Activated CD4-positive, alpha-beta memory T cell treated with anti-CD3 and anti-CD28 coated beads for 36 hours (primary cell): ENCODE measurements around the gene NPLOC4. TPM values are rescaled to one million over a fixed set of nuclear protein-coding genes. Genes with fewer than 3 reads are reported as not detected.

Experiments used
- CTCF ChIA-PET: fragments of 350-600 bp; sonication (Branson Sonifier 250); formaldehyde crosslinking; loops from one replicate; lab custom pipeline; 2021; ENCODE audit warnings: antibody characterized with exemption, inconsistent platforms; lab: Charles Lee
- POLR2A ChIA-PET: fragments of 350-600 bp; sonication (Branson Sonifier 250); formaldehyde crosslinking; loops from one replicate; lab custom pipeline; 2021; ENCODE audit warnings: antibody characterized with exemption; lab: Charles Lee
- DNase-seq: peaks from one replicate; pipeline ENCODE4 v3.0.0-alpha.2; 2020
- H3K27ac Mint-ChIP-seq: one replicate; pipeline ENCODE4 v1.8.0; 2021; ENCODE audit warnings: mixed read lengths
- H3K27me3 Mint-ChIP-seq: one replicate; pipeline ENCODE4 v1.8.0; 2021; ENCODE audit warnings: mixed read lengths
- H3K36me3 Mint-ChIP-seq: one replicate; pipeline ENCODE4 v1.8.0; 2021; ENCODE audit warnings: mixed read lengths
- H3K4me1 Mint-ChIP-seq: one replicate; pipeline ENCODE4 v1.8.0; 2021; ENCODE audit warnings: low read depth, mixed read lengths
- H3K4me3 Mint-ChIP-seq: one replicate; pipeline ENCODE4 v1.8.0; 2021; ENCODE audit warnings: mild to moderate bottlenecking, mixed read lengths
- H3K9me3 Mint-ChIP-seq: one replicate; pipeline ENCODE4 v1.8.0; 2021; ENCODE audit warnings: mixed read lengths
- intact Hi-C: fragments of 100-400 bp; cut with micrococcal nuclease; formaldehyde crosslinking; loops from one replicate; pipeline ENCODE4 v1.15.1; 2023
- total RNA-seq, 2 experiments: library from RNA; stranded (reverse); gene quantifications; one replicate each; pipeline ENCODE4 v1.2.3, GENCODE V29; 2021

Gene NPLOC4
- total RNA-seq, result 10 to 100 TPM; 78.4 to 93.2 TPM

DNA sequence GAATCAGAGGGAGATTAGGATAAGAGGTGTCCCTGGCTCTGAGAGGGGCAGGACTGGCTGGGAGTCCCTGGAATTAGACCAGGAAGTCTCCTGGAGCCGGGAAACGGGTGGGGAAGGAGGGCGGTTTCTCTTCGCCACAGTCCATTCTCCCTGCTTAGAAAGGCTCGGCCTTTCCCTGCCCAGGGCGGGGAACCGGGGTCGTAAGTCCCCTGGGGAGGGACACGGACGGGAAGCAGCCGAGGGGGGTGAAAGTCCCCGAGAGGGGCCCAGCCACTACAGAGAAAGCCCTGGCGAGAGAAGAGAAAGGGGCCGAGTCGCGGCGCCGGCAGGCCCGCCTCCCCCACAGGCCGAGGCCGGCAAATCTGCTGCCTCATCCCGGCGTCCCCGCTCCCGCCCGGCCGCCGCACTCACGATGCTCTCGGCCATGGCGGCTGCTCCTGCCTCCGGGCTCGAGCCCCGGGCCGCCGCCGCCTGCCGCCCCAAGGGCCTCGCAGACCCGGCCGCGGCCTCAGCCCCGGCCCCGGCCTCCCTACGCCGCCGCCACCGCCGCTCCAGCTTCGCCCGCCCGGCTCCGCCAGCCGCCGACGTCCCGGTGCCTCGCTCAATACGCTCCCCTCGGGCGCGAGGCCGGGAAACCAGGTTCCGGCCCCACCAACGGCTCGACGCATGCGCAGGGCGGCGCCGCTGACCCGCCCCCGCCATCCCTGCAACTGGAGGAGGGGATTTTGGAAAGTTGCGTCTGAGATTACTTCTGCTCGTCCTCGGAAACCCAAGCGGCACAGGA, at the start of gene NPLOC4, which contains the start of gene TSPAN10:
NPLOC4 (minus strand) TSS at position 608 of the 784 bp plus-strand sequence; CDS start at position 426, 182 bp downstream.
TSPAN10 (plus strand) TSS at position 692 of the 784 bp plus-strand sequence. CDS start 5,217 bp downstream, outside the sequence.
- Mint-ChIP-seq H3K9me3 (no peaks in the 10 kb centered on the region), H3K4me3 (peak within 1 kb of the TSS; percentile 95), H3K27ac (peak within 1 kb of the TSS; percentile 82), H3K36me3 (peaks cover 6% of the 10 kb centered on the region), H3K27me3 (no peaks in the 10 kb centered on the region), H3K4me1 (peaks cover 27% of the 10 kb centered on the region)
- CTCF ChIA-PET, result interaction anchor here (0.9 kb wide), 1 partner anchor 384 kb away, joined by 3 read pairs; no protein-coding TSS in a partner anchor
- DNase-seq, result peak; percentile 88
- POLR2A ChIA-PET, result interaction anchor here (0.6 to 1.3 kb wide), 4 partner anchors 29 to 128 kb away, joined by 4 to 8 read pairs (median 4); partner anchors contain the start of genes ARL16, CCDC137, HGS and OXLD1
- intact Hi-C loops, result loop anchor here (2.0 kb wide), 1 partner anchor 28 kb away; no protein-coding TSS in a partner anchor

DNA sequence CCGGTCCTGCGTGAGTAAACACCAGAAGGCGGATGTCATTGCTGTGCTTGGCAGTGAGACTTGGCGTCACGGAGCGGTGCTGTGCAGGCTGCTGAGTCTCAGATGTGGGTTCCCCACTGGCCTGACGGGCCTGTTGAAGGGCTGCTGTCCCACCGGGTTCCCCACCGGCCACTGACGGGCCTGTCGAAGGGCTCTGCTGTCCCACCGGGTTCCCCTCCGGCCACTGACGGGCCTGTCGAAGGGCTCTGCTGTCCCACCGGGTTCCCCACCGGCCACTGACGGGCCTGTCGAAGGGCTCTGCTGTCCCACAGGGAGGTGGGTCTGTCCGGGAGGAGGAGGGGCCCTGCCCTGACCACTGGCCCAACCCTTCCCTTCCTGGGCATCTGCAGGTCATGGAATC, 49.7 kb upstream of the NPLOC4 start:
- Mint-ChIP-seq H3K4me1 (peaks cover 32% of the 10 kb centered on the region), H3K9me3 (no peaks in the 10 kb centered on the region), H3K27me3 (peaks cover 2% of the 10 kb centered on the region), H3K27ac (no peak overlapping the region), H3K4me3 (no peak overlapping the region), H3K36me3 (peaks cover 47% of the 10 kb centered on the region)
- ChIA-PET CTCF (interaction anchor here (1.3 kb wide), 1 partner anchor 9 kb away, joined by 3 read pairs; no protein-coding TSS in a partner anchor), POLR2A (no interaction called here)
- intact Hi-C loops, result no loop called here
- DNase-seq, result no peak

DNA sequence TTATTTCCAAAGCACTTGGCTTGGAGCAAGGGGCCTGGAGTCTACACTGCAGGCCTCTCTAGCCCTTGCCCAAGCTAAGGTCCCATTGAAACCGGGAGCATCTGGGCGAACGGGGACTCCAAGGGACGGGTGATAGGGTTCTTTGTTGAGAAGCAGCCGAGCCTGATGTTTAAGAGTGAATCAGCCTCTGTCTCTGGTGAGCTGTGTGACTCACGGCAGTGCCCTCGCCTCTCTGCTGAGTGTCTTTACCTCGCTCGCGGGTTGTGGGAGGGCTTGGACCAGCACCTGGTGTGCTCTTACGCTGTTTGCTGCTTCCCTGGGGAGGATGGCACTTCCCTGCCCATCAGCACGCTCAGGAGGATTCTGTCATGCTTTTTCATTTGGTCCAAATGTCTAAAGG, 48.2 kb upstream of the NPLOC4 start:
- CTCF ChIA-PET, result interaction anchor here (1.0 to 2.0 kb wide), 4 partner anchors 10 to 84 kb away, joined by 3 to 5 read pairs (median 4); no protein-coding TSS in a partner anchor
- peak; percentile 73 for DNase-seq
- H3K9me3 Mint-ChIP-seq, result no peaks in the 10 kb centered on the region
- intact Hi-C loops, result loop anchor here (2.0 kb wide), 1 partner anchor 18 kb away; the partner anchor contains the start of gene MRPL12
- H3K4me3 Mint-ChIP-seq, result peak overlapping the region; percentile 86
- H3K36me3 Mint-ChIP-seq, result peaks cover 40% of the 10 kb centered on the region
- H3K27ac Mint-ChIP-seq, result peak overlapping the region; percentile 86
- POLR2A ChIA-PET, result interaction anchor here (0.6 to 4.4 kb wide), 6 partner anchors 11 to 206 kb away, joined by 3 to 54 read pairs (median 8); partner anchors contain the start of genes ALYREF, CCDC137, MRPL12 and OXLD1
- H3K27me3 Mint-ChIP-seq, result peaks cover 2% of the 10 kb centered on the region
- peaks cover 32% of the 10 kb centered on the region for H3K4me1 Mint-ChIP-seq

DNA sequence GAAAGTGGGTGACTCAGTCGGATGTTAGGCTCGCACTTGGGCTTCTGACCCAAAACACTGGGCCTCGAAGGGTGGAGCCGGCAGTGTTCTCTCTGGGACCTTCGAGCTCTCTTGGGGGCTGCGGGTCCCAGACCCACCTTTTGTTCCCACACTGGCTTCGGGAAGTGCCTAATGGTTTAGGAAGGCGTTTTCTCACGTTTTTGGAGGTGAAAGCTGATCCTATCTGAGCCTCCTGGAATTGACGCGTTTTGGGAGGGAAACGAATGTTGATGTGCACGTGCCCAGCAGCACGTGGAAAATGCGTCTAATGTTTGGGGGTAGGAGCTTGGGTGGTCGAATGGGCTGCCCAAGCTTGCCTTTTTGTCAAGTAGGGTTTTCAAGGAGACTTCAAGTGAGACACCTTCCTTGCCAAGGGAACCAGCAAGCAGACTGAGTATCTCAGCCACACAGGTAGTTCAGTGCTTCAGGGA, 47.6 kb upstream of the NPLOC4 start:
- Mint-ChIP-seq H3K4me3 (peak overlapping the region; percentile 86), H3K4me1 (peaks cover 32% of the 10 kb centered on the region), H3K9me3 (no peaks in the 10 kb centered on the region), H3K27me3 (peaks cover 2% of the 10 kb centered on the region), H3K36me3 (peaks cover 34% of the 10 kb centered on the region), H3K27ac (peak overlapping the region; percentile 86)
- ChIA-PET POLR2A (interaction anchor here (0.7 to 4.4 kb wide), 6 partner anchors 12 to 175 kb away, joined by 3 to 54 read pairs (median 10); partner anchors contain the start of genes CCDC137, MCRIP1, MRPL12 and OXLD1), CTCF (interaction anchor here (1.0 to 2.0 kb wide), 4 partner anchors 9 to 133 kb away, joined by 3 to 13 read pairs (median 4); partner anchors contain the start of genes FAAP100 and MRPL12)
- peak; percentile 47 for DNase-seq
- intact Hi-C loops, result loop anchor here (2.0 kb wide), 1 partner anchor 18 kb away; the partner anchor contains the start of gene MRPL12

DNA sequence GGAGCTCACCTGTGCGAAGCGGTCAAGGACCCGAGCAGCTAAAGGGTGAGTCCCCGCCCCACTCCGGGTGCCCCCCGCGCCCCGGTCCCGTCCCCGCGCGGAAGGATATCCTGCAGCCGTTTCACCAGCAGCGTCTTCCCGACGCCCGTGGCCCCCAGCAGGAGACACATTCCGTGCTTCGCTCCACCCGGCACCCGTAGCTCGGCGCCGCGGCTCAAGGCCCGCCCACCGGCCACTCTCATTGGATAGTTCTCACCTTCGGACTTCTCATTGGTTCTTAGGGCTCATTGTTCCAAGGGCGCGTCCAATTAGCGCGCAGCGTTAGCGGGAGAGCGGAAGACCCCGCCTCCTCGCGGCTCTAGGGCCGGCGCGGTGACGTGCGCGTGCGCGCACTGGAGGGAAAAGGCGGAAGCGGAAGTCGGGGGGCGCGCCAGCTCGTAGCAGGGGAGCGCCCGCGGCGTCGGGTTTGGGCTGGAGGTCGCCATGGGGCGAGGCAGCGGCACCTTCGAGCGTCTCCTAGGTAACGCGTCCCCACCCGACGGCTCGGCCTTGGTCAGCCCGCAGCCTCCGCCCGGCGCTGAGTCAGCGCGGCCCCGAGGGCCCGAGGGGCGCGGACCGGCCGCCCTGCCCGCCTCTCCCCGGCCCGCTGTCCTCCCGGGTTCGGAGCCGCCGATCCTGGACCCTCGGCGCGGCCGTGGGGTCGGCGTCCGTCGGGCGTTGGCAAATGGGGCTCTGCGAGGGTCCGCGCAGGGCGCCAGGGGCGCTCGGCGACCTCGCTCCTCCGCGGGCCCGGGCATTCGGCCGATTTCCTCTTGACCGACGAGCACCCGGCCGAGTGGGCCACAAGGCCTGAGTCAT, 46.9 kb upstream of the NPLOC4 start, which contains the start of the genes ARL16 and HGS:
ARL16 (minus strand) TSS at position 214 of the 858 bp plus-strand sequence; CDS start at position 170, 44 bp downstream.
HGS (plus strand) TSS at position 428 of the 858 bp plus-strand sequence; CDS start at position 484, 56 bp downstream.
- Mint-ChIP-seq H3K4me3 (peak within 1 kb of the TSS; percentile 86), H3K9me3 (no peaks in the 10 kb centered on the region), H3K36me3 (peaks cover 29% of the 10 kb centered on the region), H3K27ac (peak within 1 kb of the TSS; percentile 86), H3K27me3 (peaks cover 2% of the 10 kb centered on the region), H3K4me1 (peaks cover 32% of the 10 kb centered on the region)
- ChIA-PET CTCF (interaction anchor here (1.0 to 2.0 kb wide), 5 partner anchors 9 to 188 kb away, joined by 3 to 13 read pairs (median 4); partner anchors contain the start of genes FAAP100 and MRPL12), POLR2A (interaction anchor here (0.8 to 4.4 kb wide), 13 partner anchors 13 to 254 kb away, joined by 3 to 54 read pairs (median 4); partner anchors contain the start of genes CCDC137, MCRIP1, MRPL12 and NPLOC4)
- peak; percentile 99 for DNase-seq
- intact Hi-C loops, result loop anchor here (1.0 to 2.0 kb wide), 3 partner anchors 18 to 176 kb away; partner anchors contain the start of genes CCDC137, MRPL12, OXLD1 and P4HB

DNA sequence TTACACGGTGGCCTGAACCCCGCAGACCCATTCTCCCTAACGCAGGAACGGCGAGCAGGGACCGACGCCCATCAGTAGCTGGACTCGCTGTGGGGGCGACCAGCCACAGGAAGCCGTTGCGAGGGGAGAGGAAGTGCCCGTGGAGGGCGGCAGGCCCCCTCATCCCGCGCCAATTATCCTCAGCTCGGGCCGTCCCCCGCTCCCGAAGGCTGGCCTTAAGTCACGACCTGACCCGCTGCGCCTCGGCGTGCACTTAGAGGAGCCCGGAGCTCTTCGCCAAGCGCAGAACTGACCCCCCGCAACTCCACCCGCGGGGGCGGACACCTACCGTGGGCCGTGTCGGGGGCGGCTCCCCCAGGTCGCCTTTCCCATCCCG, 46.3 kb upstream of the NPLOC4 start:
- H3K4me3 Mint-ChIP-seq, result peak overlapping the region; percentile 86
- H3K27ac Mint-ChIP-seq, result peak overlapping the region; percentile 39
- H3K9me3 Mint-ChIP-seq, result no peaks in the 10 kb centered on the region
- ChIA-PET POLR2A (interaction anchor here (0.8 to 4.4 kb wide), 13 partner anchors 12 to 255 kb away, joined by 3 to 54 read pairs (median 4); partner anchors contain the start of genes CCDC137, MCRIP1, MRPL12 and NPLOC4), CTCF (interaction anchor here (1.5 to 2.0 kb wide), 4 partner anchors 8 to 189 kb away, joined by 3 to 13 read pairs (median 4); partner anchors contain the start of gene MRPL12)
- intact Hi-C loops, result loop anchor here (1.0 kb wide), 2 partner anchors 17 to 177 kb away; partner anchors contain the start of genes CCDC137, OXLD1 and P4HB
- peaks cover 30% of the 10 kb centered on the region for H3K4me1 Mint-ChIP-seq
- peaks cover 26% of the 10 kb centered on the region for H3K36me3 Mint-ChIP-seq
- DNase-seq, result no peak
- H3K27me3 Mint-ChIP-seq, result peaks cover 2% of the 10 kb centered on the region

DNA sequence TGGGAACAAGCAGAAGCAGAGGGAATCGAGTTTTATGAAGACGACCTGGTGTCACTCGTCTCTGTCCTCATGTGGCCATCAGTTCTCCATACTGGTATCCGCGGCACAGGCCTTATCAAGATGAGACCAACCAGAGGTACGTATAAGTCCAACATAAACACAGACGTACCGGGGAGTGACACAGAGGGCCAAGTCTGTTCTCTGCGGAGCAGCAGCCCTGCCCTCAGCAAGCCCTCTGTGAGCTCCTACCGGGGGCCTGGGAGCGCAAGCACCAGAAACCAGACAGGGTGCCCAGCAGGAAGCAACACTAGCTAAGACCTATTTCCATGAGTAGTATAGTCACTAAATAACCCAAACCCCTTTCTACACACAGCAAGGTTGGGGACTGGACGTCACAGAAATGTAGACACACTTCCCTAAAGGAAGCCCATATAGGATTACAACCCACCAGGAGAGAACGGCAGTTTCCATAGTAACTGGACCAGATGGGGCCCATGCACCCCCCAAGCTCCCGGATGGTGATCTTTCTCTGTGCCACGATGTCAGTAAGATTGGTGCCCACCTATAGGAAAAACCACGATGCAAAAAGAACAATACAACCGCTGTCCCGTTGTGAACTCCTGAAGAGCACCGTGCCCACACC, 45.8 kb upstream of the NPLOC4 start:
- no peak for DNase-seq
- ChIA-PET POLR2A (interaction anchor here (0.8 to 4.4 kb wide), 11 partner anchors 12 to 255 kb away, joined by 3 to 54 read pairs (median 5); partner anchors contain the start of genes CCDC137, MCRIP1, MRPL12 and NPLOC4), CTCF (interaction anchor here (1.5 to 1.8 kb wide), 3 partner anchors 17 to 189 kb away, joined by 3 to 13 read pairs (median 4); partner anchors contain the start of gene MRPL12)
- H3K27ac Mint-ChIP-seq, result peak overlapping the region; percentile 39
- H3K36me3 Mint-ChIP-seq, result peaks cover 23% of the 10 kb centered on the region
- intact Hi-C loops, result loop anchor here (1.0 kb wide), 2 partner anchors 16 to 178 kb away; partner anchors contain the start of genes CCDC137, OXLD1 and P4HB
- no peaks in the 10 kb centered on the region for H3K9me3 Mint-ChIP-seq
- peak overlapping the region; percentile 86 for H3K4me3 Mint-ChIP-seq
- H3K27me3 Mint-ChIP-seq, result peaks cover 2% of the 10 kb centered on the region
- peaks cover 30% of the 10 kb centered on the region for H3K4me1 Mint-ChIP-seq

DNA sequence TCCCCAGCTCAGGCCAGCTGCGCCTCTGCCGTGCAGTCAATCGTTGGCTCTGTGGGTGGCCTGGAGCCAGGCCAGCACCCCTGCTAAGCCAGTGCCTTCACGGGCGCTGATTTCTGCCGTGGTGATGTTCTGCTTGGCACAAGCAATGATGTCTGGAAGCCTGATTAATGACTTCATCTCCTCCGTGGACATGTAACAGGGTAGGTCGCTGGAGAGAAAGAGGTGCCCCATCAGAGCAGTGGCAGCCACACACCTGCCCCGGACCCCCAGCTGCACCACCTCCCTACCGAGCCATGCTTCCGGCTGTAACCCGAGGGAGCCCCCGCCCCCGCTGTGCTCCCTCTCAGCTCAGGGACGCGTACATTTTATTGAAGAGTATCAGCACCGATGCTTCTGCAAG, 44.8 kb upstream of the NPLOC4 start:
- Mint-ChIP-seq H3K4me1 (peaks cover 30% of the 10 kb centered on the region), H3K4me3 (peak overlapping the region; percentile 16), H3K36me3 (peaks cover 15% of the 10 kb centered on the region), H3K27ac (no peak overlapping the region), H3K9me3 (no peaks in the 10 kb centered on the region), H3K27me3 (peaks cover 2% of the 10 kb centered on the region)
- DNase-seq, result no peak
- ChIA-PET POLR2A (interaction anchor here (4.4 kb wide), 1 partner anchor 22 kb away, joined by 54 read pairs; the partner anchor contains the start of gene MRPL12), CTCF (no interaction called here)
- intact Hi-C loops, result no loop called here

DNA sequence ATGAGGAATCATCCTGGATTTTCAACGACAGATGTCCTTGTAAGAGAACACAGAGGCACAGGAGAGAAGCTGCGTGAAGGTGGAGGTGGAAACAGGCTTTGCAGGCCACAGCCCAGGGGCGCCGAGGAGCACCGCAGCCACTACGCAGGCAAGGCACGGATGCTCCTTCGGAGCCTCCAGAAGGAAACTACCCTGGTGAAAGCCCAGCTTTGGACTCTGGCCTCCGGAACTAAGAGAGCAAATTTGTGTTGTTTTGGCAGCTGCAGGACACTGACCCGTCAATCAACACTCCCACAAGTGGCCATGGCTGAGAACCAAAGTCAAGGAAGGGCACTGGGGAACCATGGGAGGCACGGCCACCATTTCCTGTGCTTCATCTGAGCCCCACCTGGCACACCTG, 43.2 kb upstream of the NPLOC4 start:
- ChIA-PET CTCF (interaction anchor here (1.0 kb wide), 1 partner anchor 22 kb away, joined by 3 read pairs; no protein-coding TSS in a partner anchor), POLR2A (no interaction called here)
- H3K9me3 Mint-ChIP-seq, result no peaks in the 10 kb centered on the region
- peaks cover 23% of the 10 kb centered on the region for H3K4me1 Mint-ChIP-seq
- H3K27ac Mint-ChIP-seq, result no peak overlapping the region
- peaks cover 5% of the 10 kb centered on the region for H3K36me3 Mint-ChIP-seq
- no peak for DNase-seq
- no peak overlapping the region for H3K4me3 Mint-ChIP-seq
- intact Hi-C loops, result no loop called here
- peaks cover 2% of the 10 kb centered on the region for H3K27me3 Mint-ChIP-seq

DNA sequence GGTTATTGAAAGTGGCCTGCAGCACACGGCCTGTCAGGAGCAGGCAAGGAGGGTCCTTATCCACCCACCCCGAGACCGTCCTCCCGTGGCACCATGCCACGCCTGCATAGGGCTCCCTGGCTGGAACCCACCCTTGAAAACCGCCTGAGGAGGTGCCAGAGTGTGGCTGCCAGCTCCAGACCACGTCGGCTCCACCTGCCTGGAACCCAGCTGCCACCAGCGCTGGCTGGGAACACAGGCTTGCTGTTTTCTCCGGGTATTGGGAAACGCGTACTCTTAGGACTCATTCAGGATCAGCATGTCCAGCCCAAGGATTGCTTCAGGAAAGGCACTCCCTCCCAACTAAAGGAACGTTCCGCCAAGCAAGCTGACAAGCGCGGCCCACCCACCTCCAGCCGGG, 40.0 kb upstream of the NPLOC4 start:
- CTCF ChIA-PET, result interaction anchor here (1.7 to 1.9 kb wide), 2 partner anchors 16 to 26 kb away, joined by 4 to 6 read pairs; partner anchors contain the start of gene MRPL12
- intact Hi-C loops, result no loop called here
- H3K4me1 Mint-ChIP-seq, result peaks cover 7% of the 10 kb centered on the region
- no peaks in the 10 kb centered on the region for H3K27me3 Mint-ChIP-seq
- peaks cover 13% of the 10 kb centered on the region for H3K36me3 Mint-ChIP-seq
- DNase-seq, result no peak
- no peak overlapping the region for H3K27ac Mint-ChIP-seq
- no peaks in the 10 kb centered on the region for H3K9me3 Mint-ChIP-seq
- H3K4me3 Mint-ChIP-seq, result no peak overlapping the region
- POLR2A ChIA-PET, result no interaction called here
